Pancreas (tissue), 10 donors: Measurements from ENCODE around the gene C12orf50. TPM values are rescaled to one million over a fixed set of nuclear protein-coding genes. Genes with fewer than 3 reads are reported as not detected.

Source experiments
- ATAC-seq, 4 donors: fragments of 200-7000 bp; cut with Tn5 transposase; one replicate each; pipeline versions ENCODE4 v1.8.0 to v1.9.1; 2020; ENCODE audit warnings: mild to moderate bottlenecking in 4 of 4, moderate library complexity in 4 of 4
- DNase-seq, 6 donors: peaks; one replicate each; pipeline ENCODE4 v3.0.0-alpha.2; 2020
- FAIRE-seq: peaks from 2 replicates; lab custom pipeline; 2012; peaks lifted over from hg19 to GRCh38; lab: Jason Lieb, UNC
- H3K27ac ChIP-seq, 4 donors: fragments of 200-600 bp; sonication (generic); 1 replicate in 3 of 4; 2 replicates in 1 of 4; pipeline versions ENCODE4 v1.5.0 to v1.8.0; 2020
- H3K27me3 ChIP-seq, 4 donors: fragments of 200-600 bp; one replicate each; pipeline ENCODE4 v1.8.0; 2021
- H3K36me3 ChIP-seq, 3 donors: fragments of 200-600 bp; sonication (generic) in 1 of 3; one replicate each; pipeline versions ENCODE4 v1.5.0 to v1.8.0; 2020 to 2021
- H3K4me1 ChIP-seq, 3 donors: fragments of 200-600 bp; one replicate each; pipeline ENCODE4 v1.8.0; 2021
- H3K4me3 ChIP-seq, 4 donors: fragments of 200-600 bp; sonication (generic) in 2 of 4; one replicate each; pipeline versions ENCODE4 v1.5.0 to v1.8.0; 2020 to 2021
- H3K9me3 ChIP-seq, 4 donors: fragments of 200-600 bp; one replicate each; pipeline ENCODE4 v1.8.0; 2021
- WGBS, 2 donors: extraction: QIAGEN DNeasy Blood & Tissue Kit; methylation state at CpG; one replicate each; pipeline ENCODE4 v1.1.7; 2013; 5-methylcytosine and 5-hydroxymethylcytosine counted together
- intact Hi-C, 3 donors: fragments of 100-400 bp; cut with DNase I; formaldehyde crosslinking; loops; one replicate each; pipeline versions ENCODE4 v1.11.1 to v1.14.2; 2022
- polyA plus RNA-seq, 2 donors: library from polyadenylated mRNA; stranded (reverse); fragments of 200-250 nt; gene quantifications; one replicate each; pipeline ENCODE4 v1.2.3, GENCODE V29; 2013
- total RNA-seq, 6 donors: library from RNA; stranded (reverse); fragmentation: NEBNext Ultra II Directional in 4 of 6; extraction: Animal tissue kit (Norgen Biotek cat#: 25700) in 4 of 6; gene quantifications; one replicate each; pipeline versions ENCODE4 v1.2.1 to v1.2.4, GENCODE V29; 2021 to 2023
- TF ChIP-seq, protein P1 (sequence below), 4 donors: fragments of 200-600 bp; sonication (generic) in 3 of 4; IDR thresholded peaks; one replicate each; pipeline versions ENCODE4 v1.5.0 to v1.8.0; 2021; ENCODE audit warnings: antibody characterized with exemption in 4 of 4
- donor health status: healthy with polysubstance abuse.
- donor health status: DM: no; HTN: no; CAD: no; lungs with moderate emphysema.
- donor health status: DM: no; HTN: no; CAD: no.
- donor health status: control.
- donor health status: control.
- donor health status: Bipolar disorder and iron deficiency.
- donor health status: DM: yes; HTN: yes; CAD: no.
- donor health status: DM: no; HTN: no; CAD: no.
- donor health status: DM: no; HTN: no; CAD: no.
- donor health status: DM: yes; HTN: yes; CAD: no.

Gene C12orf50
- total and polyA plus RNA-seq, 8 donors, result 0.05 to 0.12 (median 0.09) TPM; not detected in 5

GRCh38 chr12:87939182-87939581 lies 90.0 kb downstream of the C12orf50 start:
- no peaks in the 10 kb centered on the region for H3K4me1 ChIP-seq
- no peak overlapping the region for H3K4me3 ChIP-seq
- ATAC-seq (no peak), FAIRE-seq (no peak), DNase-seq (no peak)
- H3K27me3 ChIP-seq, result no peaks in the 10 kb centered on the region
- H3K27ac ChIP-seq, result no peak overlapping the region
- intact Hi-C loops, result no loop called here
- no peaks in the 10 kb centered on the region for H3K9me3 ChIP-seq
- TF ChIP-seq, protein P1, sequence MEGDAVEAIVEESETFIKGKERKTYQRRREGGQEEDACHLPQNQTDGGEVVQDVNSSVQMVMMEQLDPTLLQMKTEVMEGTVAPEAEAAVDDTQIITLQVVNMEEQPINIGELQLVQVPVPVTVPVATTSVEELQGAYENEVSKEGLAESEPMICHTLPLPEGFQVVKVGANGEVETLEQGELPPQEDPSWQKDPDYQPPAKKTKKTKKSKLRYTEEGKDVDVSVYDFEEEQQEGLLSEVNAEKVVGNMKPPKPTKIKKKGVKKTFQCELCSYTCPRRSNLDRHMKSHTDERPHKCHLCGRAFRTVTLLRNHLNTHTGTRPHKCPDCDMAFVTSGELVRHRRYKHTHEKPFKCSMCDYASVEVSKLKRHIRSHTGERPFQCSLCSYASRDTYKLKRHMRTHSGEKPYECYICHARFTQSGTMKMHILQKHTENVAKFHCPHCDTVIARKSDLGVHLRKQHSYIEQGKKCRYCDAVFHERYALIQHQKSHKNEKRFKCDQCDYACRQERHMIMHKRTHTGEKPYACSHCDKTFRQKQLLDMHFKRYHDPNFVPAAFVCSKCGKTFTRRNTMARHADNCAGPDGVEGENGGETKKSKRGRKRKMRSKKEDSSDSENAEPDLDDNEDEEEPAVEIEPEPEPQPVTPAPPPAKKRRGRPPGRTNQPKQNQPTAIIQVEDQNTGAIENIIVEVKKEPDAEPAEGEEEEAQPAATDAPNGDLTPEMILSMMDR (IDR thresholded peaks at IDR 0.05), result no peak
- no peaks in the 10 kb centered on the region for H3K36me3 ChIP-seq

- TF ChIP-seq, protein P1 (IDR thresholded peaks at IDR 0.05), result no peak
- no peak for ATAC-seq
- Histone ChIP-seq H3K4me3 (no peak overlapping the region), H3K4me1 (no peaks in the 10 kb centered on the region), H3K36me3 (no peaks in the 10 kb centered on the region), H3K27me3 (no peaks in the 10 kb centered on the region), H3K9me3 (no peaks in the 10 kb centered on the region), H3K27ac (no peak overlapping the region)
- intact Hi-C loops, result no loop called here
- no peak for DNase-seq
- FAIRE-seq, result no peak
Measured at GRCh38 chr12:87935216-87935615, 94.0 kb downstream of the C12orf50 start.

DNA sequence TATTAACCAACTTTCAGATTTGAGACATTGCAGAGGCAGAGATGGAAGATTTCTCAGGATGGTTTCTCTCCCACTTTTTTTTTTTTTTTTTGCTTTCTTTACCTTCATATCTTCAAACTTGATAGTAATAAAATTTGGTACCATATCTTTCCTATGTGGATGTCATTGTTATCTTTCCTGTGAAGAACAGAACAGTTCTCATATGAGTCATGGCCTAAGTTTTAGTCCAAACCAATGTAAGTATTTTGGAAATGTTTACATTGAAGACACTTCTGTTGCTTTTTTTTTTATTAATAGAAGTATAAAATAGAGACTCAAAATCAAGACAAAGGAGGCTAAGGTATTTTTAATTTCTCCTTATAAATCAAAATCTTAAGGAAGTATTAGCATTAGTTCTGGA lies 95.2 kb downstream of the C12orf50 start:
- Histone ChIP-seq H3K27me3 (no peaks in the 10 kb centered on the region), H3K27ac (no peak overlapping the region), H3K9me3 (no peaks in the 10 kb centered on the region), H3K4me1 (no peaks in the 10 kb centered on the region), H3K4me3 (no peak overlapping the region), H3K36me3 (no peaks in the 10 kb centered on the region)
- ATAC-seq (no peak), DNase-seq (no peak), FAIRE-seq (no peak)
- intact Hi-C loops, result no loop called here
- TF ChIP-seq, protein P1 (IDR thresholded peaks at IDR 0.05), result no peak

- no peaks in the 10 kb centered on the region for H3K4me1 ChIP-seq
- TF ChIP-seq, protein P1 (IDR thresholded peaks at IDR 0.05), result no peak
- WGBS, 2 donors, result 53 to 72% methylated on average over 3 of the region's 3 CpGs
- DNase-seq (no peak), ATAC-seq (no peak), FAIRE-seq (no peak)
- no peaks in the 10 kb centered on the region for H3K36me3 ChIP-seq
- intact Hi-C loops, result no loop called here
- H3K27me3 ChIP-seq, result no peaks in the 10 kb centered on the region
- no peaks in the 10 kb centered on the region for H3K9me3 ChIP-seq
- no peak overlapping the region for H3K27ac ChIP-seq
- H3K4me3 ChIP-seq, result no peak overlapping the region
Measured at GRCh38 chr12:87931812-87932211, 97.4 kb downstream of the C12orf50 start.

- Histone ChIP-seq H3K4me1 (no peaks in the 10 kb centered on the region), H3K9me3 (no peaks in the 10 kb centered on the region), H3K4me3 (no peak overlapping the region), H3K27me3 (no peaks in the 10 kb centered on the region), H3K27ac (no peak overlapping the region), H3K36me3 (no peaks in the 10 kb centered on the region)
- TF ChIP-seq, protein P1 (IDR thresholded peaks at IDR 0.05), result no peak
- WGBS, 2 donors, result 56 to 84% methylated on average over 1 of the region's 1 CpG
- DNase-seq (no peak), FAIRE-seq (no peak), ATAC-seq (no peak)
- intact Hi-C loops, result no loop called here
Measured at GRCh38 chr12:87930627-87931026, 98.6 kb downstream of the C12orf50 start.

Other genes starting within 250 kb of the C12orf50 start
- gene CEP290, start 112.7 kb upstream of the C12orf50 start, total RNA-seq, result 1 to 10 TPM; 3.6 to 8.9 (median 5.1) TPM
- gene CEP290, start 112.7 kb upstream of the C12orf50 start, polyA plus RNA-seq, result 1 to 10 TPM; 3.6 to 3.8 TPM
- gene TMTC3, start 112.9 kb upstream of the C12orf50 start, total RNA-seq, result 10 to 100 TPM in 1 of 6 donors, 1 to 10 TPM in 5; 4.3 to 11.7 (median 5.6) TPM
- 1 to 10 TPM; 1.3 to 2.2 TPM for gene TMTC3, start 112.9 kb upstream of the C12orf50 start, polyA plus RNA-seq